22Rv1 (cell line): ENCODE measurements around the gene ORM1.
"Not testable (repeated sequence)": the region's sequence is repeated elsewhere in the genome, so short reads cannot be mapped to it uniquely, and the experiment has no call there.

Source experiments
- CTCF ChIP-seq: fragments of 450-650 bp; IDR thresholded peaks from 2 replicates; pipeline ENCODE4 v1.5.1; 2017; ENCODE audit warnings: mild to moderate bottlenecking
- ZFX ChIP-seq: fragments of 450-650 bp; IDR thresholded peaks from 2 replicates; pipeline ENCODE4 v1.6.1; 2017; ENCODE audit warnings: antibody characterized with exemption, borderline replicate concordance

GRCh38 chr9:114331229-114332195, 8.6 kb downstream of the ORM1 start:
- TF ChIP-seq CTCF, ZFX: not testable (repeated sequence)
